Cardiac fibroblast (primary cell): Measurements from ENCODE around the gene RERGL.
A peak's percentile ranks its signal among the peaks of the same experiment; 100 is the strongest.

Source experiments
- DNase-seq, 2 donors: peaks; one replicate each; pipeline versions ENCODE4 v3.0.0 to v3.0.0-alpha.2; 2010; ENCODE audit warnings: low read depth in 2 of 2
- H3K4me3 ChIP-seq, 2 donors: replicated peaks in 1 of 2; 1 replicate in 1 of 2; 2 replicates in 1 of 2; pipeline ENCODE4 v1.5.1; 2011; ENCODE audit warnings: low read depth in 2 of 2, low read length in 2 of 2, mild to moderate bottlenecking in 2 of 2, moderate library complexity in 1 of 2
- CTCF ChIP-seq: IDR thresholded peaks from one replicate; pipeline ENCODE4 v1.5.1; 2011; ENCODE audit warnings: low read depth, mild to moderate bottlenecking, low read length, inconsistent platforms

The RERGL gene

GRCh38 chr12:18090093-18090492 lies at the start of gene RERGL:
TSS of gene RERGL (minus strand) at chr12:18090193. CDS start at chr12:18090140, 53 bp downstream.
- no peak within 1 kb of the TSS for H3K4me3 ChIP-seq
- TF ChIP-seq CTCF, result no peak
- DNase-seq, result no peak

GRCh38 chr12:18139254-18139653 lies 49.3 kb upstream of the RERGL start:
- no peak for TF ChIP-seq CTCF
- H3K4me3 ChIP-seq, result no peak overlapping the region
- DNase-seq, result no peak

- TF ChIP-seq CTCF, result no peak
- H3K4me3 ChIP-seq, result no peak overlapping the region
- DNase-seq, result peak; percentile 43 to 50
Observed at GRCh38 chr12:18135509-18135908, 45.5 kb upstream of the RERGL start.

- TF ChIP-seq CTCF, result no peak
- DNase-seq, result peak in 1 of 2 donors; percentile 41
- no peak overlapping the region for H3K4me3 ChIP-seq
Observed at GRCh38 chr12:18135086-18135485, 45.1 kb upstream of the RERGL start.

GRCh38 chr12:18130851-18131250 lies 40.9 kb upstream of the RERGL start:
- H3K4me3 ChIP-seq, result no peak overlapping the region
- TF ChIP-seq CTCF, result no peak
- DNase-seq, result no peak

GRCh38 chr12:18123707-18124106 lies 33.7 kb upstream of the RERGL start:
- H3K4me3 ChIP-seq, result no peak overlapping the region
- no peak for TF ChIP-seq CTCF
- no peak for DNase-seq

GRCh38 chr12:18120899-18121298 lies 30.9 kb upstream of the RERGL start:
- no peak for DNase-seq
- TF ChIP-seq CTCF, result no peak
- no peak overlapping the region for H3K4me3 ChIP-seq
